Stimulated activated memory B cell treated with anti-CD40 and anti-IgM and Interleukin-4, amounts not matched to agents 10 μg/mL and 1 μg/mL and 100 μg/mL, for 72 hours (primary cell): Measurements from ENCODE around the gene YAF2.

Source experiments
- ATAC-seq: fragments of 150-1000 bp; cut with Tn5 transposase; 2 replicates; pipeline ENCODE4 v1.10.0; 2021
- H3K27ac Mint-ChIP-seq: one replicate; pipeline ENCODE4 v1.8.0; 2022; ENCODE audit warnings: mild to moderate bottlenecking, mixed read lengths
- H3K27me3 Mint-ChIP-seq: one replicate; pipeline ENCODE4 v1.8.0; 2022; ENCODE audit warnings: mixed read lengths
- H3K36me3 Mint-ChIP-seq: one replicate; pipeline ENCODE4 v1.8.0; 2022; ENCODE audit warnings: mixed read lengths
- H3K4me1 Mint-ChIP-seq: one replicate; pipeline ENCODE4 v1.8.0; 2022; ENCODE audit warnings: mixed read lengths
- H3K4me3 Mint-ChIP-seq: one replicate; pipeline ENCODE4 v1.8.0; 2022; ENCODE audit warnings: mild to moderate bottlenecking, moderate library complexity, mixed read lengths
- H3K9me3 Mint-ChIP-seq: one replicate; pipeline ENCODE4 v1.8.0; 2022; ENCODE audit warnings: mixed read lengths

The YAF2 gene

GRCh38 chr12:42161529-42161928 is 76.5 kb downstream of the YAF2 start:
- ATAC-seq: no peak
- no peaks in the 10 kb centered on the region for H3K9me3 Mint-ChIP-seq
- no peak overlapping the region for H3K4me3 Mint-ChIP-seq
- peaks cover 20% of the 10 kb centered on the region for H3K4me1 Mint-ChIP-seq
- no peaks in the 10 kb centered on the region for H3K27me3 Mint-ChIP-seq
- no peak overlapping the region for H3K27ac Mint-ChIP-seq
- peaks cover 18% of the 10 kb centered on the region for H3K36me3 Mint-ChIP-seq

GRCh38 chr12:42156232-42156631 is 81.8 kb downstream of the YAF2 start:
- peaks cover 3% of the 10 kb centered on the region for H3K36me3 Mint-ChIP-seq
- ATAC-seq: no peak
- H3K9me3 Mint-ChIP-seq: peaks cover 4% of the 10 kb centered on the region
- H3K4me1 Mint-ChIP-seq: no peaks in the 10 kb centered on the region
- H3K4me3 Mint-ChIP-seq: no peak overlapping the region
- H3K27me3 Mint-ChIP-seq: no peaks in the 10 kb centered on the region
- H3K27ac Mint-ChIP-seq: no peak overlapping the region

GRCh38 chr12:42145552-42146215 is 92.4 kb downstream of the YAF2 start:
- no peaks in the 10 kb centered on the region for H3K27me3 Mint-ChIP-seq
- no peak for ATAC-seq
- H3K9me3 Mint-ChIP-seq: no peaks in the 10 kb centered on the region
- peaks cover 30% of the 10 kb centered on the region for H3K4me1 Mint-ChIP-seq
- H3K4me3 Mint-ChIP-seq: peak overlapping the region; percentile 98
- peak overlapping the region; percentile 58 for H3K27ac Mint-ChIP-seq
- no peaks in the 10 kb centered on the region for H3K36me3 Mint-ChIP-seq

- Mint-ChIP-seq H3K27me3 (no peaks in the 10 kb centered on the region), H3K27ac (peak overlapping the region; percentile 58), H3K36me3 (no peaks in the 10 kb centered on the region), H3K4me3 (peak overlapping the region; percentile 98), H3K9me3 (no peaks in the 10 kb centered on the region), H3K4me1 (peaks cover 34% of the 10 kb centered on the region)
- ATAC-seq: peak; percentile 2
These were observed 92.9 kb downstream of the YAF2 start for GRCh38 chr12:42145197-42145549.

GRCh38 chr12:42144408-42145196 is 93.4 kb downstream of the YAF2 start, which contains the start of gene GXYLT1:
Gene GXYLT1 (minus strand): TSS chr12:42144874. CDS start chr12:42144646, 228 bp downstream.
- Mint-ChIP-seq H3K27ac (peak within 1 kb of the TSS; percentile 84), H3K4me3 (peak within 1 kb of the TSS; percentile 98), H3K36me3 (no peaks in the 10 kb centered on the region), H3K27me3 (no peaks in the 10 kb centered on the region), H3K9me3 (no peaks in the 10 kb centered on the region), H3K4me1 (peaks cover 34% of the 10 kb centered on the region)
- peak; percentile 95 for ATAC-seq

- peaks cover 34% of the 10 kb centered on the region for H3K4me1 Mint-ChIP-seq
- ATAC-seq: no peak
- no peaks in the 10 kb centered on the region for H3K36me3 Mint-ChIP-seq
- H3K4me3 Mint-ChIP-seq: peak overlapping the region; percentile 98
- H3K27ac Mint-ChIP-seq: peak overlapping the region; percentile 84
- no peaks in the 10 kb centered on the region for H3K9me3 Mint-ChIP-seq
- H3K27me3 Mint-ChIP-seq: no peaks in the 10 kb centered on the region
These were observed 94.0 kb downstream of the YAF2 start for GRCh38 chr12:42144158-42144407.

- peaks cover 34% of the 10 kb centered on the region for H3K4me1 Mint-ChIP-seq
- no peak for ATAC-seq
- no peaks in the 10 kb centered on the region for H3K27me3 Mint-ChIP-seq
- H3K36me3 Mint-ChIP-seq: no peaks in the 10 kb centered on the region
- peak overlapping the region; percentile 84 for H3K27ac Mint-ChIP-seq
- H3K4me3 Mint-ChIP-seq: peak overlapping the region; percentile 98
- no peaks in the 10 kb centered on the region for H3K9me3 Mint-ChIP-seq
These were observed 94.4 kb downstream of the YAF2 start for GRCh38 chr12:42143452-42144157.

- H3K4me1 Mint-ChIP-seq: peaks cover 34% of the 10 kb centered on the region
- H3K36me3 Mint-ChIP-seq: no peaks in the 10 kb centered on the region
- no peak overlapping the region for H3K4me3 Mint-ChIP-seq
- H3K27ac Mint-ChIP-seq: no peak overlapping the region
- no peaks in the 10 kb centered on the region for H3K9me3 Mint-ChIP-seq
- ATAC-seq: no peak
- no peaks in the 10 kb centered on the region for H3K27me3 Mint-ChIP-seq
These were observed 96.0 kb downstream of the YAF2 start for GRCh38 chr12:42141981-42142606.

GRCh38 chr12:42140901-42141300 is 97.1 kb downstream of the YAF2 start:
- H3K9me3 Mint-ChIP-seq: no peaks in the 10 kb centered on the region
- H3K36me3 Mint-ChIP-seq: no peaks in the 10 kb centered on the region
- no peaks in the 10 kb centered on the region for H3K27me3 Mint-ChIP-seq
- H3K27ac Mint-ChIP-seq: peak overlapping the region; percentile 9
- peaks cover 39% of the 10 kb centered on the region for H3K4me1 Mint-ChIP-seq
- no peak for ATAC-seq
- no peak overlapping the region for H3K4me3 Mint-ChIP-seq

GRCh38 chr12:42135259-42135814 is 102.7 kb downstream of the YAF2 start:
- Mint-ChIP-seq H3K36me3 (no peaks in the 10 kb centered on the region), H3K4me3 (no peak overlapping the region), H3K9me3 (no peaks in the 10 kb centered on the region), H3K4me1 (peaks cover 22% of the 10 kb centered on the region), H3K27ac (no peak overlapping the region), H3K27me3 (no peaks in the 10 kb centered on the region)
- ATAC-seq: no peak

- Mint-ChIP-seq H3K4me3 (no peak overlapping the region), H3K36me3 (no peaks in the 10 kb centered on the region), H3K9me3 (no peaks in the 10 kb centered on the region), H3K27me3 (no peaks in the 10 kb centered on the region), H3K27ac (no peak overlapping the region), H3K4me1 (peaks cover 25% of the 10 kb centered on the region)
- no peak for ATAC-seq
These were observed 107.2 kb downstream of the YAF2 start for GRCh38 chr12:42130672-42131402.

- Mint-ChIP-seq H3K27ac (no peak overlapping the region), H3K27me3 (no peaks in the 10 kb centered on the region), H3K36me3 (no peaks in the 10 kb centered on the region), H3K4me1 (peaks cover 19% of the 10 kb centered on the region), H3K9me3 (no peaks in the 10 kb centered on the region), H3K4me3 (no peak overlapping the region)
- ATAC-seq: no peak
These were observed 108.3 kb downstream of the YAF2 start for GRCh38 chr12:42129595-42130204.

- Mint-ChIP-seq H3K4me1 (peaks cover 18% of the 10 kb centered on the region), H3K27me3 (no peaks in the 10 kb centered on the region), H3K27ac (no peak overlapping the region), H3K36me3 (no peaks in the 10 kb centered on the region), H3K9me3 (no peaks in the 10 kb centered on the region), H3K4me3 (no peak overlapping the region)
- ATAC-seq: no peak
These were observed 109.2 kb downstream of the YAF2 start for GRCh38 chr12:42128888-42129287.

- Mint-ChIP-seq H3K36me3 (no peaks in the 10 kb centered on the region), H3K4me3 (no peak overlapping the region), H3K9me3 (no peaks in the 10 kb centered on the region), H3K27me3 (no peaks in the 10 kb centered on the region), H3K4me1 (peaks cover 13% of the 10 kb centered on the region), H3K27ac (no peak overlapping the region)
- ATAC-seq: no peak
These were observed 109.7 kb downstream of the YAF2 start for GRCh38 chr12:42128327-42128726.
